ENCODE data around the gene CD81. TPM values are rescaled to one million over a fixed set of nuclear protein-coding genes. Genes with fewer than 3 reads are reported as not detected.

Gene CD81
- total RNA-seq, 1 donor from 2014 or later: 350 TPM

GRCh38 chr11:2387266-2387987 is 10.3 kb downstream of the CD81 start:
- H3K4me3 Mint-ChIP-seq: no peak overlapping the region
- no peak for TF ChIP-seq CTCF (conservative IDR thresholded peaks at IDR 0.05)
- no peaks in the 10 kb centered on the region for H3K9me3 Mint-ChIP-seq
- H3K27me3 Mint-ChIP-seq: no peaks in the 10 kb centered on the region
- H3K27ac Mint-ChIP-seq: no peak overlapping the region
- peaks cover 16% of the 10 kb centered on the region for H3K4me1 Mint-ChIP-seq (ENCODE audit: unreplicated experiment)
- no peak for DNase-seq (ENCODE audit: extremely low spot score, unreplicated experiment)
- no peaks in the 10 kb centered on the region for H3K36me3 Mint-ChIP-seq

- no peak for DNase-seq (ENCODE audit: extremely low spot score, unreplicated experiment)
- peaks cover 16% of the 10 kb centered on the region for H3K4me1 Mint-ChIP-seq (ENCODE audit: unreplicated experiment)
- H3K27me3 Mint-ChIP-seq: no peaks in the 10 kb centered on the region
- peak; percentile 23 for TF ChIP-seq CTCF (conservative IDR thresholded peaks at IDR 0.05)
- peak overlapping the region; percentile 74 for H3K27ac Mint-ChIP-seq
- H3K36me3 Mint-ChIP-seq: no peaks in the 10 kb centered on the region
- H3K9me3 Mint-ChIP-seq: no peaks in the 10 kb centered on the region
- H3K4me3 Mint-ChIP-seq: no peak overlapping the region
Observed at GRCh38 chr11:2388431-2389376, 11.6 kb downstream of the CD81 start.

GRCh38 chr11:2389377-2390026 is 12.4 kb downstream of the CD81 start:
- peak overlapping the region; percentile 74 for H3K27ac Mint-ChIP-seq
- peaks cover 16% of the 10 kb centered on the region for H3K4me1 Mint-ChIP-seq (ENCODE audit: unreplicated experiment)
- no peaks in the 10 kb centered on the region for H3K9me3 Mint-ChIP-seq
- no peak overlapping the region for H3K4me3 Mint-ChIP-seq
- TF ChIP-seq CTCF (conservative IDR thresholded peaks at IDR 0.05): no peak
- no peaks in the 10 kb centered on the region for H3K36me3 Mint-ChIP-seq
- no peak for DNase-seq (ENCODE audit: extremely low spot score, unreplicated experiment)
- H3K27me3 Mint-ChIP-seq: no peaks in the 10 kb centered on the region

GRCh38 chr11:2390091-2390724 is 13.1 kb downstream of the CD81 start:
- no peak for TF ChIP-seq CTCF (conservative IDR thresholded peaks at IDR 0.05)
- no peak for DNase-seq (ENCODE audit: extremely low spot score, unreplicated experiment)
- H3K27me3 Mint-ChIP-seq: no peaks in the 10 kb centered on the region
- H3K27ac Mint-ChIP-seq: peak overlapping the region; percentile 74
- no peak overlapping the region for H3K4me3 Mint-ChIP-seq
- no peaks in the 10 kb centered on the region for H3K36me3 Mint-ChIP-seq
- no peaks in the 10 kb centered on the region for H3K9me3 Mint-ChIP-seq
- peaks cover 16% of the 10 kb centered on the region for H3K4me1 Mint-ChIP-seq (ENCODE audit: unreplicated experiment)

GRCh38 chr11:2390725-2391151 is 13.6 kb downstream of the CD81 start:
- no peaks in the 10 kb centered on the region for H3K27me3 Mint-ChIP-seq
- DNase-seq (ENCODE audit: extremely low spot score, unreplicated experiment): no peak
- H3K9me3 Mint-ChIP-seq: no peaks in the 10 kb centered on the region
- no peaks in the 10 kb centered on the region for H3K36me3 Mint-ChIP-seq
- H3K4me3 Mint-ChIP-seq: no peak overlapping the region
- TF ChIP-seq CTCF (conservative IDR thresholded peaks at IDR 0.05): no peak
- peak overlapping the region; percentile 74 for H3K27ac Mint-ChIP-seq
- peaks cover 16% of the 10 kb centered on the region for H3K4me1 Mint-ChIP-seq (ENCODE audit: unreplicated experiment)

Data from type B pancreatic cell (in vitro differentiated cells).